ENCODE measurements around the gene CAPN12. TPM values are rescaled to one million over a fixed set of nuclear protein-coding genes. Genes with fewer than 3 reads are reported as not detected.
"Not testable (repeated sequence)": the region's sequence is repeated elsewhere in the genome, so short reads cannot be mapped to it uniquely, and the experiment has no call there.

The CAPN12 gene
- total and polyA plus RNA-seq, 7 experiments from 2014 or later = 0.84 to 5.1 (median 2.6) TPM; not detected in 1

DNA sequence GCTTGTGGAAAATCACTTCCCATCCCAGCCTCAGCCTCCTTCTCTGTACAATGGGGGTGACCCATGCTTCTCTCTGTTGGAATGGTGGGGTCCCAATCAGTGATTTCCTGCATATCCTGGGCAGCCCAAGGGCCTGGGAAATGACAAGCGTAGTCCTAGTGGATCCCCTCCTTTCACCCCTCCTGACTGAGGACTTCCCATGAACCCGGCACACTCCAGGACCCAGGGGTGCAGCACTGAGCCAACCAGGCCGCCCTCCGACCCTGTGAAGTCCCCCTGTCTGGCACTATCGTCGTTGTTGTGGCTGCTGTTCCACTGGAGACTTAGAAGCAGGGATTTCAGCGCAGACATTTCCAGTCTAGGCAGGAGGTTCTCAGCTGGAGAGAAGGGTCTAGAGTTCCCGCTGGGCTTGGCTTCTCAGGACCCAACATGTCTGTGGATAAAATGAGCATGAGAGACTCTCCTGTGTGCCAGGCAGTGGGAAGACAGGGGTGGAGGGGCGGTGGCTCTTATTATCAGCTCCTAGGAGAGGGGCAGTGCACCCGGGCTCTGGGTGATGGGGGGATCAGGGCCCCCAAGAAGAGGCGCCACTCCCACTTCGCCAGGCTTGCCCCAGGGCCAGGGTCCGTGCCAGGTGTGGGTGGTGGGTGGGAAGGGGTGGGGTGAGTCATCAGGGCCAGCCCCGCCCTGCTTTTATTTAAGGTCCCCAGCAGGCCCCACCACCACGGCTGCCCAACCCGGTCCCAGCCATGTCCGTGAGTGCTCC lies 44.4 kb upstream of the CAPN12 start, which contains the start of gene LGALS7B:
LGALS7B (plus strand) TSS at position 723 of the 766 bp plus-strand sequence; CDS start at position 750, 27 bp downstream.
- POLR2A ChIA-PET = no interaction called here
- Mint-ChIP-seq H3K9me3 (no peaks in the 10 kb centered on the region), H3K4me1 (peaks cover 0 to 7% (median 5%) of the 10 kb centered on the region in 7 donors), H3K27ac (peak within 1 kb of the TSS in 3 of 9 donors; percentile 7 to 76 (median 38)), H3K36me3 (no peaks in the 10 kb centered on the region), H3K27me3 (peaks cover 0 to 4% (median 0%) of the 10 kb centered on the region in 5 donors), H3K4me3 (peak within 1 kb of the TSS in 2 of 10 donors; percentile 25 to 63)
- H3K4me1 ChIP-seq (ENCODE audit: control insufficient read depth in 2 of 2, insufficient read depth in 2 of 2, low read length in 2 of 2) = no peaks in the 10 kb centered on the region
- no peak for DNase-seq
- no peak within 1 kb of the TSS for H3K27ac ChIP-seq (ENCODE audit: low read depth, low read length)
- no peak within 1 kb of the TSS for H3K4me3 ChIP-seq (ENCODE audit: low read length)
- intact Hi-C loops (cut with micrococcal nuclease) = loop anchor here in 1 of 2 donors (2.0 kb wide), 1 partner anchor 20 kb away; no protein-coding TSS in a partner anchor
- H3K9me3 ChIP-seq (ENCODE audit: control insufficient read depth in 2 of 3, low read length in 3 of 3) = no peaks in the 10 kb centered on the region
- no peak for ATAC-seq
- CTCF ChIA-PET = no interaction called here
- H3K36me3 ChIP-seq (ENCODE audit: control insufficient read depth in 2 of 3, insufficient read depth in 3 of 3, low read length in 3 of 3) = no peaks in the 10 kb centered on the region
- H3K27me3 ChIP-seq (ENCODE audit: control insufficient read depth in 2 of 2, insufficient read depth in 2 of 2, low read length in 2 of 2) = no peaks in the 10 kb centered on the region

DNA sequence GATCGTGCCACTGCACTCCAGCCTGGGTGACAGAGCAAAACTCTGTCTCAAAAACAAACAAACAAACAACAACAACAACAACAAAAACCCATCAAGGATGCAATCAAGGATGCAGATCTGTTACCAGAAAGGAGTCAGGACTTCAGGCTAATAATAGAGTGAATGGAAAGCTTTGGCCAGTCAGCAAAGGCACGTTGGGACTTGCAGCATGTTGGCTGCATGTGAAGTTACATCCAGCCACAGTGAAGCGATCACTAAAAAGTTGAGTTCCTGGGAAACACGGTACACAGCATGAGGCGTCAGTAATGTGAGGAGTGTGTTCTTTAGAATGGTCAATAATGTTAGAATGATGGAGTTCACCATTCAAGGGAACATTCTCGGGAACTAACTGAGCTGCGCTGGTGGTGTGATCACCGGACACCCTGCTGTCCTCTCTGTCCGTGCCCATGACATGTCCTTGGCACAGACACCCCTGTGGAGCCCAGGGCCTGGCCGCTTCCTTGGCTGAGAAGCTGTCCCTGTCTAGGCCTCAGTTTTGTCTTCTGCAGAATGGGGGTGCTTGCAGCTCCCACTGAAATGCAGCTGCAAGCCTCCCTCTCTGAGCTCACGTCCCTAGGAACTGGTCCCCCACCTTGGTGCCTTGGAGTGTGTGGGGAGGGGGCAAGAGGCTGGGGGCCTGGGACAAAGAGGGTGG lies 42.4 kb upstream of the CAPN12 start:
- no peak overlapping the region for H3K27ac Mint-ChIP-seq
- Histone ChIP-seq H3K36me3 (ENCODE audit: control insufficient read depth in 2 of 3, insufficient read depth in 3 of 3, low read length in 3 of 3) (no peaks in the 10 kb centered on the region), H3K4me1 (ENCODE audit: control insufficient read depth in 2 of 2, insufficient read depth in 2 of 2, low read length in 2 of 2) (no peaks in the 10 kb centered on the region), H3K27ac (ENCODE audit: low read depth, low read length) (no peak overlapping the region), H3K9me3 (ENCODE audit: control insufficient read depth in 2 of 3, low read length in 3 of 3) (no peaks in the 10 kb centered on the region), H3K4me3 (ENCODE audit: low read length) (no peak overlapping the region), H3K27me3 (ENCODE audit: control insufficient read depth in 2 of 2, insufficient read depth in 2 of 2, low read length in 2 of 2) (no peaks in the 10 kb centered on the region)
- ATAC-seq (no peak), DNase-seq (no peak)
- H3K9me3 Mint-ChIP-seq = no peaks in the 10 kb centered on the region
- ChIA-PET CTCF (no interaction called here), POLR2A (no interaction called here)
- H3K4me3 Mint-ChIP-seq = no peak overlapping the region
- H3K36me3 Mint-ChIP-seq = no peaks in the 10 kb centered on the region
- no peaks in the 10 kb centered on the region for H3K4me1 Mint-ChIP-seq
- intact Hi-C loops (cut with micrococcal nuclease) = no loop called here
- peaks cover 0 to 3% (median 0%) of the 10 kb centered on the region in 5 donors for H3K27me3 Mint-ChIP-seq

DNA sequence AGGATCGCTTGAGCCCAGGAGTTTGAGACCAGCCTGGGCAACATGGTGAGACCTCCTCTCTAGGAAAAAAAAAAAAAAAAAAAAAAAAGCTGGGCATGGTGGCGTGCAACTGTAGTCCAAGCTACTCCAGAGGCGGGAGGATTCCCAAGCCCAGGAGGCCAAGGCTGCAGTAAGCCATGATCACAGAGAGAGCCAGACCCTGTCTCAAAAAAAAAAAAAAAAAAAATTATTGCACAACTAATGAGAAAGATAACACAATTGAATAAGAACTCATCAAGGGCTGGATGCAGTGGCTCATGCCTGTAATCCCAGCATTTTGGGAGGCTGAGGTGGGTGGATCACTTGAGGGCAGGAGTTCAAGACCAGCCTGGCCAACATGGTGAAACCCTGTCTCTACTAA lies 41.8 kb upstream of the CAPN12 start:
- H3K4me3 ChIP-seq (ENCODE audit: low read length); H3K27ac ChIP-seq (ENCODE audit: low read depth, low read length); DNase-seq; CTCF ChIA-PET; H3K4me1 Mint-ChIP-seq; ATAC-seq; H3K36me3 Mint-ChIP-seq; H3K27ac Mint-ChIP-seq; H3K36me3 ChIP-seq (ENCODE audit: control insufficient read depth in 2 of 3, insufficient read depth in 3 of 3, low read length in 3 of 3); H3K27me3 ChIP-seq (ENCODE audit: control insufficient read depth in 2 of 2, insufficient read depth in 2 of 2, low read length in 2 of 2); H3K4me3 Mint-ChIP-seq; H3K9me3 Mint-ChIP-seq; POLR2A ChIA-PET; intact Hi-C loops (cut with micrococcal nuclease); H3K9me3 ChIP-seq (ENCODE audit: control insufficient read depth in 2 of 3, low read length in 3 of 3); H3K4me1 ChIP-seq (ENCODE audit: control insufficient read depth in 2 of 2, insufficient read depth in 2 of 2, low read length in 2 of 2); H3K27me3 Mint-ChIP-seq: not testable (repeated sequence)

DNA sequence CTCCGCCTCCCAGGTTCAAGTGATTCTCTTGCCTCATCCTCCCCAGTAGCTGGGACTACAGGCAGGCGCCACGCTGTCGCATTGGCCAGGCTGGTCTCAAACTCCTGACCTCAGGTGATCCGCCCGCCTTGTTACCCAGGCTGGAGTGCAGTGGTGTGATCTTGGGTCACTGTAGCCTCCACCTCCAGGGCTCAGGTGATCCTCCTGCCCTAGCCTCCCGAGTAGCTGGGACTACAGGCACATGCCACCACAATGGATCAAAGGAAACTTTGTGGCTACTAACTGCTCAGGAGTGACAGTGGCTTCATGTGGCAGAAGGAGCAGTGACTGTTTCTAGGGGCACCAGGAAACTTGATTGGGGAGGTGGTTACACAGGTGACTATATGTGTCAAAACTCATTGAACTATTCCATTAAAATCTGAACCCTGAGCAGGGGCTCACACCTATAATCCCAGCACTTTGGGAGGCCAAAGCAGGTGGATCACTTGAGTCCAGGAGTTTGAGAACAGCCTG lies 41.0 kb upstream of the CAPN12 start:
- ChIA-PET CTCF (interaction anchor here (1.1 kb wide), 1 partner anchor 15 kb away, joined by 3 read pairs; no protein-coding TSS in a partner anchor), POLR2A (no interaction called here)
- no peaks in the 10 kb centered on the region for H3K9me3 Mint-ChIP-seq

DNA sequence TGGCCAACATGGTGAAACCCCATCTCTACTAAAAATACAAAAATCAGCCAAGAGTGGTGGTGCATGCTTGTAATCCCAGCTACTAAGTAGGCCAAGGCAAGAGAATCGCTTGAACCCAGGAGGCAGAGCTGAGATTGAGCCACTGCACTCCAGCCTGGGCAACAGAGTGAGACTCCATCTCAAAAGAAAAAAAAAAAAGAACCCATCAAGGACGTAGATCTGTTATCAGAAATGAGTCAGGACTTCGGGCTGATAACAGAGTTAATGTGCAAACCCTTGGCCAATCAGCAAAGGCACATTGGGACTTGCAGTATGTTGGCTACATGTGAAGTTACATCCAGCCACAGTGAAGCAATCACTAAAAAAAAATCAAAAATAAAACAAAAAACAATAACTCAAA lies 40.0 kb upstream of the CAPN12 start:
- ChIA-PET POLR2A (no interaction called here), CTCF (interaction anchor here (1.1 kb wide), 1 partner anchor 14 kb away, joined by 3 read pairs; no protein-coding TSS in a partner anchor)
- Histone ChIP-seq H3K4me3 (ENCODE audit: low read length) (no peak overlapping the region), H3K9me3 (ENCODE audit: control insufficient read depth in 2 of 3, low read length in 3 of 3) (no peaks in the 10 kb centered on the region), H3K27ac (ENCODE audit: low read depth, low read length) (no peak overlapping the region), H3K27me3 (ENCODE audit: control insufficient read depth in 2 of 2, insufficient read depth in 2 of 2, low read length in 2 of 2) (no peaks in the 10 kb centered on the region), H3K36me3 (ENCODE audit: control insufficient read depth in 2 of 3, insufficient read depth in 3 of 3, low read length in 3 of 3) (no peaks in the 10 kb centered on the region), H3K4me1 (ENCODE audit: control insufficient read depth in 2 of 2, insufficient read depth in 2 of 2, low read length in 2 of 2) (no peaks in the 10 kb centered on the region)
- Mint-ChIP-seq H3K4me3 (no peak overlapping the region), H3K27me3 (peaks cover 0 to 22% (median 0%) of the 10 kb centered on the region in 5 donors), H3K9me3 (no peaks in the 10 kb centered on the region), H3K4me1 (no peaks in the 10 kb centered on the region), H3K36me3 (no peaks in the 10 kb centered on the region), H3K27ac (no peak overlapping the region)
- intact Hi-C loops (cut with micrococcal nuclease) = no loop called here
- ATAC-seq (no peak), DNase-seq (no peak)

More for the DNA sequence above, 41.0 kb upstream of the CAPN12 start:
- Histone ChIP-seq H3K9me3 (ENCODE audit: control insufficient read depth in 2 of 3, low read length in 3 of 3) (no peaks in the 10 kb centered on the region), H3K27me3 (ENCODE audit: control insufficient read depth in 2 of 2, insufficient read depth in 2 of 2, low read length in 2 of 2) (no peaks in the 10 kb centered on the region), H3K4me3 (ENCODE audit: low read length) (no peak overlapping the region), H3K36me3 (ENCODE audit: control insufficient read depth in 2 of 3, insufficient read depth in 3 of 3, low read length in 3 of 3) (no peaks in the 10 kb centered on the region), H3K27ac (ENCODE audit: low read depth, low read length) (no peak overlapping the region), H3K4me1 (ENCODE audit: control insufficient read depth in 2 of 2, insufficient read depth in 2 of 2, low read length in 2 of 2) (no peaks in the 10 kb centered on the region)
- Mint-ChIP-seq H3K4me3 (no peak overlapping the region), H3K4me1 (no peaks in the 10 kb centered on the region), H3K36me3 (no peaks in the 10 kb centered on the region), H3K27me3 (peaks cover 0 to 15% (median 0%) of the 10 kb centered on the region in 5 donors), H3K27ac (no peak overlapping the region)
- DNase-seq (no peak), ATAC-seq (no peak)
- intact Hi-C loops (cut with micrococcal nuclease) = no loop called here

DNA sequence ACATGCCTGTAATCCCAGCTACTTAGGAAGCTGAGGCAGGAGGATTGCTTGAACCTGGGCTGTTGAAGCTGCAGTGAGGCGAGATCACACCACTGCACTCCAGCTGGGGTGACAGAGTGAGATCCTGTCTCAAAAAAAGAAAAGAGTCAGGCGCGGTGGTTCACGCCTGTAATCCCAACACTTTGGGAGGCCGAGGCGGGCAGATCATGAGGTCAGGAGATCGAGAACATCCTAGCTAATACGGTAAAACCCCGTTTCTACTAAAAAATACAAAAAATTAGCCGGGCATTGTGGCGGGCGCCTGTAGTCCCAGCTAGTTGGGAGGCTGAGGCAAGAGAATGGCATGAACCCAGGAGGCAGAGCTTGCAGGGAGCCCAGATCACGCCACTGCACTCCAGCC lies 37.9 kb upstream of the CAPN12 start:
- H3K4me1 ChIP-seq (ENCODE audit: control insufficient read depth in 2 of 2, insufficient read depth in 2 of 2, low read length in 2 of 2); H3K36me3 Mint-ChIP-seq; H3K4me3 Mint-ChIP-seq; H3K4me3 ChIP-seq (ENCODE audit: low read length); H3K4me1 Mint-ChIP-seq; H3K9me3 Mint-ChIP-seq; intact Hi-C loops (cut with micrococcal nuclease); ATAC-seq; DNase-seq; POLR2A ChIA-PET; H3K36me3 ChIP-seq (ENCODE audit: control insufficient read depth in 2 of 3, insufficient read depth in 3 of 3, low read length in 3 of 3); CTCF ChIA-PET; H3K27me3 ChIP-seq (ENCODE audit: control insufficient read depth in 2 of 2, insufficient read depth in 2 of 2, low read length in 2 of 2); H3K27ac Mint-ChIP-seq; H3K27ac ChIP-seq (ENCODE audit: low read depth, low read length); H3K9me3 ChIP-seq (ENCODE audit: control insufficient read depth in 2 of 3, low read length in 3 of 3): not testable (repeated sequence)
- H3K27me3 Mint-ChIP-seq = peaks cover 0 to 27% (median 0%) of the 10 kb centered on the region in 5 donors

All from naive thymus-derived CD4-positive, alpha-beta T cell (primary cell).